Liver (tissue), 3 donors: ENCODE results near the gene POLR3H.

Experiments used
- CTCF ChIP-seq: fragments of 150-350 bp; IDR thresholded peaks from 2 replicates; pipeline ENCODE4 v1.5.1; 2017; ENCODE audit warnings: improper control_type of control experiment, low read depth, low read length; ENCODE audit not compliant: missing input control
- EGR1 ChIP-seq, 2 donors: IDR thresholded peaks; 2 replicates each; pipeline ENCODE4 v1.6.1; 2016 to 2018; ENCODE audit warnings: antibody characterized with exemption in 2 of 2, low read depth in 2 of 2
- JUND ChIP-seq, 2 donors: IDR thresholded peaks; 2 replicates each; pipeline ENCODE4 v1.6.1; 2016; ENCODE audit warnings: antibody characterized with exemption in 2 of 2
- RAD21 ChIP-seq, 2 donors: IDR thresholded peaks; 2 replicates each; pipeline ENCODE4 v1.6.1; 2016; ENCODE audit warnings: antibody characterized with exemption in 2 of 2, mild to moderate bottlenecking in 2 of 2
- REST ChIP-seq: IDR thresholded peaks from 2 replicates; pipeline ENCODE4 v1.6.1; 2016; ENCODE audit warnings: antibody characterized with exemption, mild to moderate bottlenecking
- SP1 ChIP-seq: IDR thresholded peaks from 2 replicates; pipeline ENCODE4 v1.6.1; 2018; ENCODE audit warnings: antibody characterized with exemption, mild to moderate bottlenecking
- TAF1 ChIP-seq: conservative IDR thresholded peaks from 2 replicates; pipeline ENCODE4 v1.6.1; 2016; ENCODE audit warnings: antibody characterized with exemption, mild to moderate bottlenecking
- ZBTB33 ChIP-seq: IDR thresholded peaks from 2 replicates; pipeline ENCODE4 v1.6.1; 2016; ENCODE audit warnings: antibody characterized with exemption
- donor health status: healthy.
- donor health status: healthy.

- TF ChIP-seq SP1 (no peak), RAD21 (IDR thresholded peaks at IDR 0.05) (no peak), CTCF (no peak), REST (no peak), EGR1 (IDR thresholded peaks at IDR 0.05; ENCODE audit: low read depth in 2 of 2) (no peak), ZBTB33 (no peak), TAF1 (no peak), JUND (IDR thresholded peaks at IDR 0.05) (no peak)
These were observed 10.1 kb downstream of the POLR3H start for GRCh38 chr22:41534219-41534618.
